B cell (primary cell): Measurements from ENCODE around the gene ATAD3A. TPM values are rescaled to one million over a fixed set of nuclear protein-coding genes. Genes with fewer than 3 reads are reported as not detected.
A peak's percentile ranks its signal among the peaks of the same experiment; 100 is the strongest.

Source experiments
- ATAC-seq: fragments of 200-7000 bp; cut with Tn5 transposase; one replicate; pipeline ENCODE4 v1.10.0; 2021; ENCODE audit warnings: low read depth, mild to moderate bottlenecking, moderate number of reproducible peaks, moderate library complexity
- CTCF ChIA-PET: fragments of 350-600 bp; sonication (Branson Sonifier 250); formaldehyde crosslinking; loops from one replicate; lab custom pipeline; 2021; ENCODE audit warnings: antibody characterized with exemption, inconsistent platforms; lab: Charles Lee
- POLR2A ChIA-PET: fragments of 350-600 bp; sonication (Branson Sonifier 250); formaldehyde crosslinking; loops from one replicate; lab custom pipeline; 2021; ENCODE audit warnings: antibody characterized with exemption; lab: Charles Lee
- DNase-seq: peaks from one replicate; pipeline ENCODE4 v3.0.0; 2013
- H2AFZ ChIP-seq: 2 replicates; pipeline ENCODE4 v1.6.1; 2012; ENCODE audit warnings: mild to moderate bottlenecking, low read depth, low read length; ENCODE audit not compliant: insufficient read depth, poor library complexity, severe bottlenecking
- H3K27ac ChIP-seq, 2 donors: 1 replicate in 1 of 2; 2 replicates in 1 of 2; pipeline ENCODE4 v1.5.1; 2012 to 2013; ENCODE audit warnings: low read length in 2 of 2, mild to moderate bottlenecking in 2 of 2, moderate library complexity in 1 of 2
- H3K27me3 ChIP-seq, 4 experiments: fragments of 200-600 bp in 1 of 4; sonication (generic) in 1 of 4; replicated peaks in 1 of 4; 1 replicate in 2 of 4; 2 replicates in 2 of 4; pipeline versions ENCODE4 v1.6.1 to v1.7.0; 2013 to 2016; ENCODE audit warnings: low read length in 3 of 4, mild to moderate bottlenecking in 2 of 4, mixed read lengths in 1 of 4, moderate library complexity in 1 of 4; ENCODE audit not compliant: insufficient read depth in 4 of 4, control insufficient read depth in 3 of 4; ENCODE audit errors: control extremely low read depth in 1 of 4
- H3K36me3 ChIP-seq, 2 experiments: replicated peaks in 1 of 2; 1 replicate in 1 of 2; 2 replicates in 1 of 2; pipeline versions ENCODE4 v1.6.1 to v1.7.1; 2013; ENCODE audit warnings: low read length in 1 of 2; ENCODE audit not compliant: insufficient read depth in 2 of 2, control insufficient read depth in 1 of 2; ENCODE audit errors: control extremely low read depth in 1 of 2, extremely low read depth in 1 of 2
- H3K4me1 ChIP-seq, 2 donors: fragments of 200-600 bp in 1 of 2; sonication (generic) in 1 of 2; 1 replicate in 1 of 2; 2 replicates in 1 of 2; pipeline versions ENCODE4 v1.5.1 to v1.6.1; 2013 to 2017; ENCODE audit warnings: low read length in 2 of 2; ENCODE audit not compliant: control insufficient read depth in 2 of 2, insufficient read depth in 2 of 2
- H3K4me2 ChIP-seq: replicated peaks from 2 replicates; pipeline ENCODE3; 2012; ENCODE audit warnings: mild to moderate bottlenecking, low read depth, low read length; ENCODE audit not compliant: poor library complexity, severe bottlenecking
- H3K4me3 ChIP-seq, 5 experiments: fragments of 200-600 bp in 1 of 5; sonication (generic) in 1 of 5; 1 replicate in 3 of 5; 2 replicates in 2 of 5; pipeline versions ENCODE4 v1.5.1 to v1.7.0; 2011 to 2016; ENCODE audit warnings: low read length in 4 of 5, mild to moderate bottlenecking in 4 of 5, low read depth in 2 of 5, control low read depth in 1 of 5, moderate library complexity in 1 of 5; ENCODE audit not compliant: insufficient read depth in 1 of 5; ENCODE audit errors: control extremely low read depth in 1 of 5, extremely low read depth in 1 of 5
- H3K79me2 ChIP-seq: fragments of 200-600 bp; sonication (generic); one replicate; pipeline ENCODE4 v1.6.0; 2016; ENCODE audit warnings: low read length; ENCODE audit not compliant: control insufficient read depth, insufficient read depth
- H3K9ac ChIP-seq: fragments of 200-600 bp; sonication (generic); 2 replicates; pipeline ENCODE4 v1.6.1; 2017; ENCODE audit warnings: mild to moderate bottlenecking, low read length, moderate library complexity
- H3K9me3 ChIP-seq, 3 donors: one replicate each; pipeline versions ENCODE4 v1.6.1 to v1.7.1; 2013; ENCODE audit warnings: low read length in 2 of 3; ENCODE audit not compliant: control insufficient read depth in 2 of 3, insufficient read depth in 1 of 3; ENCODE audit errors: control extremely low read depth in 1 of 3
- H4K20me1 ChIP-seq: 2 replicates; pipeline ENCODE4 v1.6.0; 2012; ENCODE audit warnings: mild to moderate bottlenecking, low read length; ENCODE audit not compliant: insufficient read depth, control insufficient read depth, poor library complexity, severe bottlenecking
- H3K27ac Mint-ChIP-seq: one replicate; pipeline ENCODE4 v1.8.0; 2021; ENCODE audit warnings: mixed read lengths
- H3K27me3 Mint-ChIP-seq: one replicate; pipeline ENCODE4 v1.8.0; 2021; ENCODE audit warnings: mixed read lengths
- H3K4me1 Mint-ChIP-seq: one replicate; pipeline ENCODE4 v1.8.0; 2021; ENCODE audit warnings: mixed read lengths
- H3K4me3 Mint-ChIP-seq: one replicate; pipeline ENCODE4 v1.8.0; 2021; ENCODE audit warnings: mixed read lengths
- H3K9me3 Mint-ChIP-seq: one replicate; pipeline ENCODE4 v1.8.0; 2022; ENCODE audit warnings: mixed read lengths; ENCODE audit not compliant: insufficient read depth
- EZH2 ChIP-seq: IDR thresholded peaks from 2 replicates; pipeline ENCODE4 v1.6.1; 2012; ENCODE audit warnings: borderline replicate concordance, low read depth, mild to moderate bottlenecking, moderate library complexity, low read length; ENCODE audit not compliant: insufficient read depth, poor library complexity, severe bottlenecking
- WGBS: methylation state at CpG from one replicate; pipeline ENCODE4 v1.1.5; 2013; ENCODE audit warnings: missing lambda C conversion rate; ENCODE audit not compliant: insufficient coverage; 5-methylcytosine and 5-hydroxymethylcytosine counted together
- intact Hi-C: fragments of 100-400 bp; cut with micrococcal nuclease; formaldehyde crosslinking; loops from one replicate; pipeline ENCODE4 v1.10.0; 2022
- polyA plus RNA-seq: library from polyadenylated mRNA; depleted of rRNA; stranded (reverse); fragments of >200 nt; gene quantifications from 2 replicates; pipeline ENCODE4 v1.2.3, GENCODE V29; 2012
- total RNA-seq, 2 donors: library from RNA; stranded (reverse); fragments of 120-200 nt in 1 of 2; gene quantifications; 1 replicate in 1 of 2; 2 replicates in 1 of 2; pipeline versions ENCODE4 v1.2.3 to v1.2.4, GENCODE V29; 2013 to 2022
- TF ChIP-seq, protein P1 (sequence below): fragments of 200-600 bp; IDR thresholded peaks from one replicate; pipeline ENCODE4 v1.8.0; 2022; ENCODE audit warnings: antibody characterized with exemption, mild to moderate bottlenecking

ATAD3A gene
- total and polyA plus RNA-seq, 2 donors (not counting 1 experiment from before 2014, with no cell fraction given), result 17.5 to 17.8 TPM

DNA sequence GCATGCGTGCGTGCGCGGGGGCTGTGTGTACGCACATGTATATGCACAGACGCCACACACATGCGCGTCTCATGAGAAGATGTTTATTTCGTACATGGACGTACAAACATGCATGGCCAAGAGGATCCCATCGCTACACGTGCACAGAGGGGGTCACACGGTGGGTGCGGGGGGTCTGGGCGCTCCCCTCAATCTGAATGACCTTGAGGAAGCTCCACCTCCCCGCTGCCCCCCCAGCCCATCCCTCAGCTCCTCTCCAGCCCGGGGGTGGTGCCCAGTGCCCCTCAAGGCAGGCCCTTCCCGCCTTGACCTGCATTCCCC, 27.0 kb downstream of the ATAD3A start:
- intact Hi-C loops, result no loop called here
- ChIA-PET POLR2A (no interaction called here), CTCF (interaction anchor here (1.2 kb wide), 1 partner anchor 367 kb away, joined by 3 read pairs; no protein-coding TSS in a partner anchor)
- H3K4me3 ChIP-seq, result no peak overlapping the region
- Mint-ChIP-seq H3K4me1 (peaks cover 7% of the 10 kb centered on the region), H3K4me3 (peak overlapping the region; percentile 78), H3K9me3 (no peaks in the 10 kb centered on the region), H3K27me3 (peaks cover 3% of the 10 kb centered on the region), H3K27ac (no peak overlapping the region)
- H3K9ac ChIP-seq, result peak overlapping the region; percentile 45
- ATAC-seq, result no peak
- H3K4me1 ChIP-seq, result peaks cover 6 to 11% of the 10 kb centered on the region in 2 donors
- H3K4me2 ChIP-seq, result peak overlapping the region; percentile 84
- 94% methylated on average over 18 of the region's 18 CpGs for WGBS
- H3K36me3 ChIP-seq, result peaks cover 0 to 20% of the 10 kb centered on the region in 2 experiments
- TF ChIP-seq EZH2, result no peak
- TF ChIP-seq, protein P1, sequence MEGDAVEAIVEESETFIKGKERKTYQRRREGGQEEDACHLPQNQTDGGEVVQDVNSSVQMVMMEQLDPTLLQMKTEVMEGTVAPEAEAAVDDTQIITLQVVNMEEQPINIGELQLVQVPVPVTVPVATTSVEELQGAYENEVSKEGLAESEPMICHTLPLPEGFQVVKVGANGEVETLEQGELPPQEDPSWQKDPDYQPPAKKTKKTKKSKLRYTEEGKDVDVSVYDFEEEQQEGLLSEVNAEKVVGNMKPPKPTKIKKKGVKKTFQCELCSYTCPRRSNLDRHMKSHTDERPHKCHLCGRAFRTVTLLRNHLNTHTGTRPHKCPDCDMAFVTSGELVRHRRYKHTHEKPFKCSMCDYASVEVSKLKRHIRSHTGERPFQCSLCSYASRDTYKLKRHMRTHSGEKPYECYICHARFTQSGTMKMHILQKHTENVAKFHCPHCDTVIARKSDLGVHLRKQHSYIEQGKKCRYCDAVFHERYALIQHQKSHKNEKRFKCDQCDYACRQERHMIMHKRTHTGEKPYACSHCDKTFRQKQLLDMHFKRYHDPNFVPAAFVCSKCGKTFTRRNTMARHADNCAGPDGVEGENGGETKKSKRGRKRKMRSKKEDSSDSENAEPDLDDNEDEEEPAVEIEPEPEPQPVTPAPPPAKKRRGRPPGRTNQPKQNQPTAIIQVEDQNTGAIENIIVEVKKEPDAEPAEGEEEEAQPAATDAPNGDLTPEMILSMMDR, result no peak
- H3K27ac ChIP-seq, result no peak overlapping the region
- DNase-seq, result no peak
- peaks cover 0 to 7% (median 1%) of the 10 kb centered on the region in 4 experiments for H3K27me3 ChIP-seq
- peaks cover 13% of the 10 kb centered on the region for H4K20me1 ChIP-seq
- H3K9me3 ChIP-seq, result no peaks in the 10 kb centered on the region
- peaks cover 29% of the 10 kb centered on the region for H3K79me2 ChIP-seq
- H2AFZ ChIP-seq, result no peak overlapping the region

DNA sequence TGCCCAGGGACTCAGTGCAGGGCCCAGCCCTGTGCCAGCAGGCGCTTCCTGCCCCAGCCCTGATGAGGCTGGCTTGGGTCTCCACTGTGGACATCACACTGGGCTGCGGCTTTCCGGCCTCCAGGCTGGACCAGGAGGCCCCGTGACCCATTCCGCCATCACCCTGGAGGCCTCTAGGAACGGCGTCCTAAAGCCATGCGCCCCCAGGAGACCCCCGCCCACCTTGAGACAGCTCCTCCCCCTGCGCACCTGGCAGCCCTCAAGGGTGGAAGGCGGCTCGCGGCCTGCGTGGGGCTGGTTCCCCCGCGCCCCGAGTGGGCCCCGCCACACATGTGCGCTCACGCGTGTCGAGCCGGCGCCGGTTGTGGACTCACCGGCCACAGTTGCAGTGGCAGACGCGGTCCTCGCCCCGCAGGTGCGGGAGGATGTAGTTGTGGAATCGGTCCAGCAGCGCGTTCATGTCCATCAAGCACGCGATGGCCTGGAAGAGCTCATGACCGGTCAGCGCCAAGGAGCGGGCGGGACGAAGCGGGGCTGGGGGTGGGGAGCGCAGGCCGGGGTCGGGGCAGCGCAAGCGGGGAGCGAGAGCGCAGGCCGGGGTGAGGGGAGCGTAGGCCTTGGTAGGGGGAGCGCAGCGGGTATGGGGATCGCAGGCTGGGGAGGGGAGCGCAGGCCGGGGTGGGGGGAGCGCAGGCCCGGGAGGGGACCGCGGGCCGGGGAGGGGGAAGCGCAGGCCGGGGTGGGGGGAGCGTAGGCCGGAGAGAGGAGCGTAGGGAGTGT, 27.5 kb downstream of the ATAD3A start:
- peak overlapping the region in 4 of 5 experiments; percentile 13 to 46 (median 36) for H3K4me3 ChIP-seq
- intact Hi-C loops, result no loop called here
- no peak for TF ChIP-seq EZH2
- TF ChIP-seq, protein P1, result no peak

More for the DNA sequence above, 27.5 kb downstream of the ATAD3A start:
- H3K9ac ChIP-seq, result peak overlapping the region; percentile 45
- POLR2A ChIA-PET, result no interaction called here
- 22% methylated on average over 46 of the region's 66 CpGs for WGBS
- H3K27ac Mint-ChIP-seq, result peak overlapping the region; percentile 26
- peak overlapping the region; percentile 78 for H3K4me3 Mint-ChIP-seq
- peaks cover 0 to 20% of the 10 kb centered on the region in 2 experiments for H3K36me3 ChIP-seq
- no peaks in the 10 kb centered on the region for H3K9me3 ChIP-seq
- H4K20me1 ChIP-seq, result peaks cover 15% of the 10 kb centered on the region
- H3K27me3 Mint-ChIP-seq, result peaks cover 3% of the 10 kb centered on the region
- H3K79me2 ChIP-seq, result peaks cover 34% of the 10 kb centered on the region
- no peak overlapping the region for H3K27ac ChIP-seq
- CTCF ChIA-PET, result interaction anchor here (1.2 kb wide), 1 partner anchor 366 kb away, joined by 3 read pairs; no protein-coding TSS in a partner anchor
- H3K4me2 ChIP-seq, result peak overlapping the region; percentile 84
- H2AFZ ChIP-seq, result no peak overlapping the region
- no peaks in the 10 kb centered on the region for H3K9me3 Mint-ChIP-seq
- H3K4me1 Mint-ChIP-seq, result peaks cover 7% of the 10 kb centered on the region
- H3K4me1 ChIP-seq, result peaks cover 6 to 11% of the 10 kb centered on the region in 2 donors
- ATAC-seq (no peak), DNase-seq (no peak)
- peaks cover 0 to 7% (median 1%) of the 10 kb centered on the region in 4 experiments for H3K27me3 ChIP-seq
